WTC11 (cell line): ENCODE measurements around the gene MYLK. TPM values are rescaled to one million over a fixed set of nuclear protein-coding genes. Genes with fewer than 3 reads are reported as not detected.

Experiments used
- ATAC-seq: fragments of 200-7000 bp; cut with Tn5 transposase; 2 replicates; pipeline ENCODE4 v1.10.0; 2021; ENCODE audit warnings: mild to moderate bottlenecking, moderate library complexity
- CTCF ChIA-PET: fragments of 300-600 bp; sonication (Branson Sonifier 250); formaldehyde crosslinking; loops from one replicate; lab custom pipeline; 2021; ENCODE audit warnings: antibody characterized with exemption; lab: Charles Lee
- POLR2A ChIA-PET: fragments of 350-600 bp; sonication (Branson Sonifier 250); formaldehyde crosslinking; loops from one replicate; lab custom pipeline; 2021; ENCODE audit warnings: antibody characterized with exemption; lab: Charles Lee
- DNase-seq: peaks from one replicate; pipeline ENCODE4 v3.0.0; 2021; ENCODE audit warnings: low spot score
- H3K27ac Mint-ChIP-seq: 2 replicates; pipeline ENCODE4 v1.8.0; 2021; ENCODE audit warnings: mixed read lengths
- H3K27me3 Mint-ChIP-seq: 2 replicates; pipeline ENCODE4 v1.8.0; 2021; ENCODE audit warnings: low read depth, mild to moderate bottlenecking, moderate library complexity, mixed read lengths
- H3K36me3 Mint-ChIP-seq: 2 replicates; pipeline ENCODE4 v1.8.0; 2021; ENCODE audit warnings: mixed read lengths
- H3K4me1 Mint-ChIP-seq: 2 replicates; pipeline ENCODE4 v1.8.0; 2022; ENCODE audit warnings: mixed read lengths
- H3K4me3 Mint-ChIP-seq: 2 replicates; pipeline ENCODE4 v1.8.0; 2021; ENCODE audit warnings: mild to moderate bottlenecking, moderate library complexity, mixed read lengths
- H3K9me3 Mint-ChIP-seq: 2 replicates; pipeline ENCODE4 v1.8.0; 2021; ENCODE audit warnings: mixed read lengths
- EMX1 ChIP-seq: fragments of 250-450 bp; sonication (Bioruptor Pico); IDR thresholded peaks from 2 replicates; pipeline ENCODE4 v1.8.0; 2021; ENCODE audit warnings: mild to moderate bottlenecking
- ETV6 ChIP-seq: sonication (generic); formaldehyde crosslinking; IDR thresholded peaks from 2 replicates; pipeline ENCODE4 v1.8.1; 2022; ENCODE audit warnings: mild to moderate bottlenecking, missing genetic modification reagents
- GRHL2 ChIP-seq: fragments of 250-450 bp; sonication (Bioruptor Pico); IDR thresholded peaks from 2 replicates; pipeline ENCODE4 v1.8.0; 2022; ENCODE audit warnings: mild to moderate bottlenecking, moderate library complexity; ENCODE audit not compliant: insufficient replicate concordance, severe bottlenecking
- KAT7 ChIP-seq: sonication (generic); formaldehyde crosslinking; IDR thresholded peaks from 2 replicates; pipeline ENCODE4 v1.8.1; 2023; ENCODE audit warnings: missing genetic modification reagents, mild to moderate bottlenecking, borderline replicate concordance
- NFATC4 ChIP-seq: fragments of 250-450 bp; sonication (Bioruptor Pico); IDR thresholded peaks from 2 replicates; pipeline ENCODE4 v1.9.0; 2021; ENCODE audit warnings: mild to moderate bottlenecking
- NFYB ChIP-seq: sonication (generic); formaldehyde crosslinking; conservative IDR thresholded peaks from 2 replicates; pipeline ENCODE4 v1.8.0; 2022; ENCODE audit warnings: low read depth, missing genetic modification reagents
- TEAD1 ChIP-seq: sonication (generic); formaldehyde crosslinking; IDR thresholded peaks from 2 replicates; pipeline ENCODE4 v1.8.0; 2022; ENCODE audit warnings: mild to moderate bottlenecking, missing genetic modification reagents
- ZNF263 ChIP-seq: sonication (generic); formaldehyde crosslinking; IDR thresholded peaks from 2 replicates; pipeline ENCODE4 v1.8.1; 2022; ENCODE audit warnings: low read depth, mild to moderate bottlenecking, moderate library complexity, missing genetic modification reagents
- ZNF416 ChIP-seq: fragments of 250-450 bp; sonication (Bioruptor Pico); IDR thresholded peaks from 2 replicates; pipeline ENCODE4 v1.9.0; 2021; ENCODE audit warnings: mild to moderate bottlenecking, inconsistent platforms
- ZNF671 ChIP-seq: fragments of 250-450 bp; sonication (Bioruptor Pico); IDR thresholded peaks from 2 replicates; pipeline ENCODE4 v1.8.0; 2021; ENCODE audit warnings: mild to moderate bottlenecking
- total RNA-seq: library from RNA; stranded (reverse); gene quantifications from 3 replicates; pipeline ENCODE4 v1.2.3, GENCODE V29; 2021
- TF ChIP-seq, protein P1 (sequence below): sonication (generic); formaldehyde crosslinking; IDR thresholded peaks from 2 replicates; pipeline ENCODE4 v1.8.0; 2023; ENCODE audit warnings: missing genetic modification reagents, mild to moderate bottlenecking, borderline replicate concordance
- TF ChIP-seq, protein P2 (sequence below): sonication (generic); formaldehyde crosslinking; IDR thresholded peaks from 2 replicates; pipeline ENCODE4 v1.8.0; 2022; ENCODE audit warnings: mild to moderate bottlenecking, missing genetic modification reagents
- TF ChIP-seq, protein P3 (sequence below): fragments of 250-450 bp; sonication (Bioruptor Pico); conservative IDR thresholded peaks from 2 replicates; pipeline ENCODE4 v1.9.0; 2021; ENCODE audit warnings: mild to moderate bottlenecking
- TF ChIP-seq, protein P4 (sequence below): sonication (generic); formaldehyde crosslinking; IDR thresholded peaks from 2 replicates; pipeline ENCODE4 v1.8.1; 2023; ENCODE audit warnings: mild to moderate bottlenecking, moderate library complexity, missing genetic modification reagents
- TF ChIP-seq, protein P5 (sequence below): fragments of 250-450 bp; sonication (Bioruptor Pico); IDR thresholded peaks from 2 replicates; pipeline ENCODE4 v1.9.0; 2021; ENCODE audit warnings: mild to moderate bottlenecking, borderline replicate concordance
- TF ChIP-seq, protein P6 (sequence below): sonication (generic); formaldehyde crosslinking; IDR thresholded peaks from 2 replicates; pipeline ENCODE4 v1.8.1; 2023; ENCODE audit warnings: mild to moderate bottlenecking, missing genetic modification reagents, moderate library complexity

MYLK gene
- total RNA-seq, 1 experiment from 2014 or later, result 10.4 TPM

DNA sequence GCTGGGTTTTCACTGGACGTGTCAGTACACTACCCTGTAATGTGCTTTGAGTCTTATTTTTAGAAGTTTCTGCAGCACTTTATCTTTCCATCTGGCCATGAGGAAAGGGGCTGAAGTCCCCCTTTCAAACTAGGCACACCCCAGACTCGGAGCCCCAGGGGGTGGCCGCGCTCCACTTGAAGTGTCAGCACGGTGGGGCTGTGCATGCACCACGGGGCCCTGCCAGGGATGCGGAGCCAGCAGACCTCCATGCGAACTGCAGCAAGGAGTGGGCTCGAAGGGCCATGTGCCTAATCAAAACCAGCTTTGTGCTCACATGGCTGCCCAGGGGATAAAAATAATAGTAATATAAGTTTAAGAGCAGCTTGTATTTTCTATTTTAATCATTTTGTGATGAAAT lies 198.4 kb downstream of the MYLK start (continued):
- TF ChIP-seq, protein P1, sequence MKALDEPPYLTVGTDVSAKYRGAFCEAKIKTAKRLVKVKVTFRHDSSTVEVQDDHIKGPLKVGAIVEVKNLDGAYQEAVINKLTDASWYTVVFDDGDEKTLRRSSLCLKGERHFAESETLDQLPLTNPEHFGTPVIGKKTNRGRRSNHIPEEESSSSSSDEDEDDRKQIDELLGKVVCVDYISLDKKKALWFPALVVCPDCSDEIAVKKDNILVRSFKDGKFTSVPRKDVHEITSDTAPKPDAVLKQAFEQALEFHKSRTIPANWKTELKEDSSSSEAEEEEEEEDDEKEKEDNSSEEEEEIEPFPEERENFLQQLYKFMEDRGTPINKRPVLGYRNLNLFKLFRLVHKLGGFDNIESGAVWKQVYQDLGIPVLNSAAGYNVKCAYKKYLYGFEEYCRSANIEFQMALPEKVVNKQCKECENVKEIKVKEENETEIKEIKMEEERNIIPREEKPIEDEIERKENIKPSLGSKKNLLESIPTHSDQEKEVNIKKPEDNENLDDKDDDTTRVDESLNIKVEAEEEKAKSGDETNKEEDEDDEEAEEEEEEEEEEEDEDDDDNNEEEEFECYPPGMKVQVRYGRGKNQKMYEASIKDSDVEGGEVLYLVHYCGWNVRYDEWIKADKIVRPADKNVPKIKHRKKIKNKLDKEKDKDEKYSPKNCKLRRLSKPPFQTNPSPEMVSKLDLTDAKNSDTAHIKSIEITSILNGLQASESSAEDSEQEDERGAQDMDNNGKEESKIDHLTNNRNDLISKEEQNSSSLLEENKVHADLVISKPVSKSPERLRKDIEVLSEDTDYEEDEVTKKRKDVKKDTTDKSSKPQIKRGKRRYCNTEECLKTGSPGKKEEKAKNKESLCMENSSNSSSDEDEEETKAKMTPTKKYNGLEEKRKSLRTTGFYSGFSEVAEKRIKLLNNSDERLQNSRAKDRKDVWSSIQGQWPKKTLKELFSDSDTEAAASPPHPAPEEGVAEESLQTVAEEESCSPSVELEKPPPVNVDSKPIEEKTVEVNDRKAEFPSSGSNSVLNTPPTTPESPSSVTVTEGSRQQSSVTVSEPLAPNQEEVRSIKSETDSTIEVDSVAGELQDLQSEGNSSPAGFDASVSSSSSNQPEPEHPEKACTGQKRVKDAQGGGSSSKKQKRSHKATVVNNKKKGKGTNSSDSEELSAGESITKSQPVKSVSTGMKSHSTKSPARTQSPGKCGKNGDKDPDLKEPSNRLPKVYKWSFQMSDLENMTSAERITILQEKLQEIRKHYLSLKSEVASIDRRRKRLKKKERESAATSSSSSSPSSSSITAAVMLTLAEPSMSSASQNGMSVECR (CRISPR knock-in tag), result no peak
- TF ChIP-seq ZNF671 (no peak), GRHL2 (CRISPR knock-in tag) (no peak), ETV6 (CRISPR knock-in tag) (no peak)

DNA sequence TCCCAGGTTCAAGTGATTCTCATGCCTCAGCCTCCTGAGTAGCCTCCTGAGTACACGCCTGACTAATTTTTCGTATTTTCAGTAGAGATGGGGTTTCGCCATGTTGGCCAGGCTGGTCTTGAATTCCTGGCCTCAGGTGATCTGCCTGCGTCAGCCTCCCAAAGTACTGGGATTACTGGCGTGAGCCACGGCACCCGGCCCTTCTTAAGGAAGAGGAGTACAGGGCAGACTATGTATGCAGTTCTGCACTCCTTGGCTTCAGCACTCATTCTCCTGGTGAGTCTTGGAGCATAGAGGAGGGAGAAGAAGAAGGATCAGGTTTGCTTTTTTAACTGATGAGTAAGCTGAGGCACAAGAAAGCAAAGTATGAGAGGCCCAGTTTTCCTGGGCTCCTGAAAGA lies 199.5 kb downstream of the MYLK start:
- H3K4me3 Mint-ChIP-seq, result no peak overlapping the region
- no peaks in the 10 kb centered on the region for H3K36me3 Mint-ChIP-seq
- ChIA-PET POLR2A (no interaction called here), CTCF (interaction anchor here (0.8 to 1.9 kb wide), 2 partner anchors 39 to 42 kb away, joined by 3 to 7 read pairs; no protein-coding TSS in a partner anchor)
- DNase-seq (no peak), ATAC-seq (no peak)
- no peaks in the 10 kb centered on the region for H3K4me1 Mint-ChIP-seq
- no peak for TF ChIP-seq NFATC4
- no peaks in the 10 kb centered on the region for H3K27me3 Mint-ChIP-seq
- H3K9me3 Mint-ChIP-seq, result no peaks in the 10 kb centered on the region
- H3K27ac Mint-ChIP-seq, result no peak overlapping the region

DNA sequence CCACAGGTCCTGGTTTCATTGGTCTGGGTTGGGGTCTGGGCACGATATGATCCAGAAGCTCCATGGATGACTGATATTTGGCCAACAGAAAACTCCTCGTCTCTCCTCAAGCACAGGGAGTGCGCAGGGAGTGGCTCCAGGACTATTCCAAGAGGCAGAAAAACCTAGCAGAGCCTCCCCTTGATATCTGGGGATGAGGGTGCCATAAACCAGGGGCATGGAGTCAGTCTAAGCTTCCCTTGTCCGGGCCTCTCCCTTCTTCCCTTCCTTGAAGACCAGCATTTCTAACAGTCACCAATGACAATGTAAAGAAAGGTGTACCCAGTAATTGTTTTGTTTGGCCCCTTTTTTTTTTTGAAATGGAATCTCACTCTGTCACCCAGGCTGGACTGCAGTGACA lies 199.9 kb downstream of the MYLK start:
- no peaks in the 10 kb centered on the region for H3K9me3 Mint-ChIP-seq
- CTCF ChIA-PET, result interaction anchor here (0.8 to 3.6 kb wide), 4 partner anchors 12 to 42 kb away, joined by 3 to 19 read pairs (median 8); no protein-coding TSS in a partner anchor
- POLR2A ChIA-PET, result no interaction called here
- TF ChIP-seq NFYB (CRISPR knock-in tag) (no peak), GRHL2 (CRISPR knock-in tag) (no peak), TEAD1 (CRISPR knock-in tag) (no peak), EMX1 (no peak), KAT7 (no peak), ZNF416 (CRISPR knock-in tag) (no peak), ZNF263 (CRISPR knock-in tag) (no peak)
- TF ChIP-seq, protein P2, sequence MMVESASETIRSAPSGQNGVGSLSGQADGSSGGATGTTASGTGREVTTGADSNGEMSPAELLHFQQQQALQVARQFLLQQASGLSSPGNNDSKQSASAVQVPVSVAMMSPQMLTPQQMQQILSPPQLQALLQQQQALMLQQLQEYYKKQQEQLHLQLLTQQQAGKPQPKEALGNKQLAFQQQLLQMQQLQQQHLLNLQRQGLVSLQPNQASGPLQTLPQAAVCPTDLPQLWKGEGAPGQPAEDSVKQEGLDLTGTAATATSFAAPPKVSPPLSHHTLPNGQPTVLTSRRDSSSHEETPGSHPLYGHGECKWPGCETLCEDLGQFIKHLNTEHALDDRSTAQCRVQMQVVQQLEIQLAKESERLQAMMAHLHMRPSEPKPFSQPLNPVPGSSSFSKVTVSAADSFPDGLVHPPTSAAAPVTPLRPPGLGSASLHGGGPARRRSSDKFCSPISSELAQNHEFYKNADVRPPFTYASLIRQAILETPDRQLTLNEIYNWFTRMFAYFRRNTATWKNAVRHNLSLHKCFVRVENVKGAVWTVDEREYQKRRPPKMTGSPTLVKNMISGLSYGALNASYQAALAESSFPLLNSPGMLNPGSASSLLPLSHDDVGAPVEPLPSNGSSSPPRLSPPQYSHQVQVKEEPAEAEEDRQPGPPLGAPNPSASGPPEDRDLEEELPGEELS (CRISPR knock-in tag), result no peak
- TF ChIP-seq, protein P3, sequence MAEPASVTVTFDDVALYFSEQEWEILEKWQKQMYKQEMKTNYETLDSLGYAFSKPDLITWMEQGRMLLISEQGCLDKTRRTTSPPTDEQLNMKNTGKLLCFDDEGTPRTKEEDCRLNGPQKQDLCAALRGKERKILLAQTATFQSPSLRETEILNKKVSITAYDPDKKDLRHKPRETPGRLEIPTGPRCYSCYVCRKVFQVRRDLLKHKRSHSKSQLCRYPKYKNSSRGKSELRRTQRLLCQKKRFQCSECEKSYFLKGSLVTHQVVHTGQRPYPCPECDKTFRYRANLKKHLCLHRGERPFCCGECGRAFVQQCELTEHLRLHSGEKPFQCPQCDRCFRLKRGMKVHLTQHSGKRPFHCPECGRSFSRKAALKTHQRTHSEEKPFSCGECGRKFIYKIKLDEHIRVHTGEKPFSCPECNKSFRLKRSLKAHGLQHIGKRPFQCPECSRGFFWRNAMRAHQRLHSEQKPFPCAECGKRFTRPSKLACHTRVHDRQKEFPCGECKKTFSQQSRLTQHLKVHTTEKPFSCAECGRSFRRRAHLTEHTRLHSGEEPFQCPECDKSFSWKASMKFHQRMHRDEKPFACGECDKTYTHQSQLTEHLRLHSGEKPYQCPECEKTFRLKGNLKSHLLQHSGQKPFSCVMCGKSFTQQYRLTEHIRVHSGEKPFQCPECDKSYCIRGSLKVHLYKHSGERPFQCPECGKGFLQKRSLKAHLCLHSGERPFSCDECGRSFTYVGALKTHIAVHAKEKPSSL (CRISPR knock-in tag), result no peak
- TF ChIP-seq, protein P4, sequence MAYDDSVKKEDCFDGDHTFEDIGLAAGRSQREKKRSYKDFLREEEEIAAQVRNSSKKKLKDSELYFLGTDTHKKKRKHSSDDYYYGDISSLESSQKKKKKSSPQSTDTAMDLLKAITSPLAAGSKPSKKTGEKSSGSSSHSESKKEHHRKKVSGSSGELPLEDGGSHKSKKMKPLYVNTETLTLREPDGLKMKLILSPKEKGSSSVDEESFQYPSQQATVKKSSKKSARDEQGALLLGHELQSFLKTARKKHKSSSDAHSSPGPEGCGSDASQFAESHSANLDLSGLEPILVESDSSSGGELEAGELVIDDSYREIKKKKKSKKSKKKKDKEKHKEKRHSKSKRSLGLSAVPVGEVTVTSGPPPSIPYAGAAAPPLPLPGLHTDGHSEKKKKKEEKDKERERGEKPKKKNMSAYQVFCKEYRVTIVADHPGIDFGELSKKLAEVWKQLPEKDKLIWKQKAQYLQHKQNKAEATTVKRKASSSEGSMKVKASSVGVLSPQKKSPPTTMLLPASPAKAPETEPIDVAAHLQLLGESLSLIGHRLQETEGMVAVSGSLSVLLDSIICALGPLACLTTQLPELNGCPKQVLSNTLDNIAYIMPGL (CRISPR knock-in tag), result no peak
- TF ChIP-seq, protein P5, sequence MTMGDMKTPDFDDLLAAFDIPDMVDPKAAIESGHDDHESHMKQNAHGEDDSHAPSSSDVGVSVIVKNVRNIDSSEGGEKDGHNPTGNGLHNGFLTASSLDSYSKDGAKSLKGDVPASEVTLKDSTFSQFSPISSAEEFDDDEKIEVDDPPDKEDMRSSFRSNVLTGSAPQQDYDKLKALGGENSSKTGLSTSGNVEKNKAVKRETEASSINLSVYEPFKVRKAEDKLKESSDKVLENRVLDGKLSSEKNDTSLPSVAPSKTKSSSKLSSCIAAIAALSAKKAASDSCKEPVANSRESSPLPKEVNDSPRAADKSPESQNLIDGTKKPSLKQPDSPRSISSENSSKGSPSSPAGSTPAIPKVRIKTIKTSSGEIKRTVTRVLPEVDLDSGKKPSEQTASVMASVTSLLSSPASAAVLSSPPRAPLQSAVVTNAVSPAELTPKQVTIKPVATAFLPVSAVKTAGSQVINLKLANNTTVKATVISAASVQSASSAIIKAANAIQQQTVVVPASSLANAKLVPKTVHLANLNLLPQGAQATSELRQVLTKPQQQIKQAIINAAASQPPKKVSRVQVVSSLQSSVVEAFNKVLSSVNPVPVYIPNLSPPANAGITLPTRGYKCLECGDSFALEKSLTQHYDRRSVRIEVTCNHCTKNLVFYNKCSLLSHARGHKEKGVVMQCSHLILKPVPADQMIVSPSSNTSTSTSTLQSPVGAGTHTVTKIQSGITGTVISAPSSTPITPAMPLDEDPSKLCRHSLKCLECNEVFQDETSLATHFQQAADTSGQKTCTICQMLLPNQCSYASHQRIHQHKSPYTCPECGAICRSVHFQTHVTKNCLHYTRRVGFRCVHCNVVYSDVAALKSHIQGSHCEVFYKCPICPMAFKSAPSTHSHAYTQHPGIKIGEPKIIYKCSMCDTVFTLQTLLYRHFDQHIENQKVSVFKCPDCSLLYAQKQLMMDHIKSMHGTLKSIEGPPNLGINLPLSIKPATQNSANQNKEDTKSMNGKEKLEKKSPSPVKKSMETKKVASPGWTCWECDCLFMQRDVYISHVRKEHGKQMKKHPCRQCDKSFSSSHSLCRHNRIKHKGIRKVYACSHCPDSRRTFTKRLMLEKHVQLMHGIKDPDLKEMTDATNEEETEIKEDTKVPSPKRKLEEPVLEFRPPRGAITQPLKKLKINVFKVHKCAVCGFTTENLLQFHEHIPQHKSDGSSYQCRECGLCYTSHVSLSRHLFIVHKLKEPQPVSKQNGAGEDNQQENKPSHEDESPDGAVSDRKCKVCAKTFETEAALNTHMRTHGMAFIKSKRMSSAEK, result no peak
- TF ChIP-seq, protein P6, sequence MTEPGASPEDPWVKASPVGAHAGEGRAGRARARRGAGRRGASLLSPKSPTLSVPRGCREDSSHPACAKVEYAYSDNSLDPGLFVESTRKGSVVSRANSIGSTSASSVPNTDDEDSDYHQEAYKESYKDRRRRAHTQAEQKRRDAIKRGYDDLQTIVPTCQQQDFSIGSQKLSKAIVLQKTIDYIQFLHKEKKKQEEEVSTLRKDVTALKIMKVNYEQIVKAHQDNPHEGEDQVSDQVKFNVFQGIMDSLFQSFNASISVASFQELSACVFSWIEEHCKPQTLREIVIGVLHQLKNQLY (CRISPR knock-in tag), result no peak
- TF ChIP-seq, all 79 proteins: peak for 0
- H3K27ac Mint-ChIP-seq, result no peak overlapping the region
- H3K27me3 Mint-ChIP-seq, result no peaks in the 10 kb centered on the region
- H3K36me3 Mint-ChIP-seq, result no peaks in the 10 kb centered on the region
- DNase-seq (no peak), ATAC-seq (no peak)
- H3K4me3 Mint-ChIP-seq, result no peak overlapping the region
- no peaks in the 10 kb centered on the region for H3K4me1 Mint-ChIP-seq
